HEK293 (cell line): ENCODE data around the gene NDFIP2.

Source experiments
- KLF16 ChIP-seq: fragments of 450-650 bp; formaldehyde crosslinking; IDR thresholded peaks from 2 replicates; pipeline ENCODE4 v1.5.1; 2017; ENCODE audit warnings: missing biosample characterization, missing genetic modification characterization
- PRDM1 ChIP-seq: fragments of 450-650 bp; formaldehyde crosslinking; IDR thresholded peaks from 2 replicates; pipeline ENCODE4; 2016; ENCODE audit warnings: missing biosample characterization, missing genetic modification characterization
- TRIM28 ChIP-seq: IDR thresholded peaks from 2 replicates; pipeline ENCODE4 v1.6.1; 2011; ENCODE audit warnings: low read length, control low read depth, borderline replicate concordance
- YY1 ChIP-seq: fragments of 450-650 bp; formaldehyde crosslinking; IDR thresholded peaks from 2 replicates; pipeline ENCODE4 v1.5.1; 2018; ENCODE audit warnings: missing biosample characterization, missing genetic modification characterization
- ZBTB1 ChIP-seq: fragments of 450-650 bp; formaldehyde crosslinking; IDR thresholded peaks from 2 replicates; pipeline ENCODE4 v1.5.1; 2016; ENCODE audit warnings: missing biosample characterization, missing genetic modification characterization
- ZBTB21 ChIP-seq: fragments of 450-650 bp; formaldehyde crosslinking; IDR thresholded peaks from 2 replicates; pipeline ENCODE4 v1.5.1; 2017; ENCODE audit warnings: missing biosample characterization, missing genetic modification characterization
- ZNF146 ChIP-seq: fragments of 450-650 bp; formaldehyde crosslinking; IDR thresholded peaks from 2 replicates; pipeline ENCODE4 v1.5.1; 2016; ENCODE audit warnings: missing biosample characterization, missing genetic modification characterization
- ZNF2 ChIP-seq: fragments of 450-650 bp; formaldehyde crosslinking; IDR thresholded peaks from 2 replicates; pipeline ENCODE4 v1.5.1; 2016; ENCODE audit warnings: missing biosample characterization, missing genetic modification characterization
- ZNF274 ChIP-seq, 2 experiments: fragments of 200-500 bp in 1 of 2; fragments of 450-650 bp in 1 of 2; sonication (Bioruptor generic) in 1 of 2; formaldehyde crosslinking in 1 of 2; IDR thresholded peaks; 2 replicates each; pipeline versions ENCODE4 v1.5.1 to v1.6.1; 2014 to 2016; ENCODE audit warnings: borderline replicate concordance in 1 of 2, inconsistent platforms in 1 of 2, low read length in 1 of 2, missing biosample characterization in 1 of 2, missing genetic modification characterization in 1 of 2
- ZNF335 ChIP-seq: fragments of 450-650 bp; formaldehyde crosslinking; conservative IDR thresholded peaks from 2 replicates; pipeline ENCODE4 v1.5.1; 2016; ENCODE audit warnings: missing biosample characterization, missing genetic modification characterization
- TF ChIP-seq, protein P1 (sequence below): fragments of 450-650 bp; formaldehyde crosslinking; IDR thresholded peaks from 2 replicates; pipeline ENCODE4 v1.5.1; 2016; ENCODE audit warnings: missing biosample characterization, missing genetic modification characterization, low read depth
- TF ChIP-seq, protein P2 (sequence below): fragments of 450-650 bp; formaldehyde crosslinking; IDR thresholded peaks from 2 replicates; pipeline ENCODE4 v1.5.1; 2016; ENCODE audit warnings: missing biosample characterization, missing genetic modification characterization
- TF ChIP-seq, protein P3 (sequence below): fragments of 450-650 bp; formaldehyde crosslinking; IDR thresholded peaks from 2 replicates; pipeline ENCODE4 v1.5.1; 2016; ENCODE audit warnings: missing biosample characterization, missing genetic modification characterization

DNA sequence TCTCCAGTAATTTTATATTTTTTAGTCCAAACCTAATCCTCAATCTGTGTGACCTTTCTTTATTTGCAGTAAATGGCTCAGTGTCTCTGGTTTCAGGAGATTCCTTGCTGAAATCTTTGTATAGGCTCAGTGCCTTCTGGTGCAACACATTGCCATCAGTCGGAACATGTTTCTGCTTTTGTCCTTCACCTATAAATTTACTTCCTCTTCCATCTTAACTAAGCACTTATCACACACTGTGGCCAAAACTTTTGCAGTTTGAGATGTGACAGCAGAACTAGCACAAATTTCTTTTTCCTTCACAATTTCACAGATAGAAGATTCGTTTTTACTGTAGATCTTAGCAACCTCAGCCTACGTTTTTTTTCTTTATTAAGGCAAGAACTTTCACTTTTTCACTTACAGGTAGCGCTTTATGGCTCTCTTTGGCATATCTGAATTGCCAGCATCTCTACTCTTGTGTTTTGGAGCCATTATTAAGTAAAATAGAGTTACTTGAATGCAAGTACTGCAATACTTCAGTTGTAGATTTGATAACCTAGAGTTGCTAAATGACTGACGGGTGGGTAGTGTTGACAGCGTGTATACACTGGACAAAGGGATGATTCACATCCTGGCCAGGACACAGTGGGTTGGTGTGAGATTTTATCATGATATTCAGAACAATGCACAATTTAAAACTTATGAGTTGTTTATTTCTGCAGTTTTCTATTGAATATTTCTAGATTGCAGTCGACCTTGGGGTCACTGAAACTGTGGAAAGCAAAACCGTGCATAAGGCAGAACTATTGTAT, 44.3 kb downstream of the NDFIP2 start:
- no peak for TF ChIP-seq YY1
- TF ChIP-seq PRDM1 (tag by site-specific recombination), result no peak
- TF ChIP-seq ZNF2 (tag by site-specific recombination), result no peak
- no peak for TF ChIP-seq ZNF146 (tag by site-specific recombination)
- no peak for TF ChIP-seq KLF16 (tag by site-specific recombination)
- no peak for TF ChIP-seq ZNF335 (tag by site-specific recombination)
- TF ChIP-seq, protein P1, sequence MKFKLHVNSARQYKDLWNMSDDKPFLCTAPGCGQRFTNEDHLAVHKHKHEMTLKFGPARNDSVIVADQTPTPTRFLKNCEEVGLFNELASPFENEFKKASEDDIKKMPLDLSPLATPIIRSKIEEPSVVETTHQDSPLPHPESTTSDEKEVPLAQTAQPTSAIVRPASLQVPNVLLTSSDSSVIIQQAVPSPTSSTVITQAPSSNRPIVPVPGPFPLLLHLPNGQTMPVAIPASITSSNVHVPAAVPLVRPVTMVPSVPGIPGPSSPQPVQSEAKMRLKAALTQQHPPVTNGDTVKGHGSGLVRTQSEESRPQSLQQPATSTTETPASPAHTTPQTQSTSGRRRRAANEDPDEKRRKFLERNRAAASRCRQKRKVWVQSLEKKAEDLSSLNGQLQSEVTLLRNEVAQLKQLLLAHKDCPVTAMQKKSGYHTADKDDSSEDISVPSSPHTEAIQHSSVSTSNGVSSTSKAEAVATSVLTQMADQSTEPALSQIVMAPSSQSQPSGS (tag by site-specific recombination), result no peak
- no peak for TF ChIP-seq TRIM28
- TF ChIP-seq ZBTB1 (tag by site-specific recombination), result no peak
- TF ChIP-seq, protein P2, sequence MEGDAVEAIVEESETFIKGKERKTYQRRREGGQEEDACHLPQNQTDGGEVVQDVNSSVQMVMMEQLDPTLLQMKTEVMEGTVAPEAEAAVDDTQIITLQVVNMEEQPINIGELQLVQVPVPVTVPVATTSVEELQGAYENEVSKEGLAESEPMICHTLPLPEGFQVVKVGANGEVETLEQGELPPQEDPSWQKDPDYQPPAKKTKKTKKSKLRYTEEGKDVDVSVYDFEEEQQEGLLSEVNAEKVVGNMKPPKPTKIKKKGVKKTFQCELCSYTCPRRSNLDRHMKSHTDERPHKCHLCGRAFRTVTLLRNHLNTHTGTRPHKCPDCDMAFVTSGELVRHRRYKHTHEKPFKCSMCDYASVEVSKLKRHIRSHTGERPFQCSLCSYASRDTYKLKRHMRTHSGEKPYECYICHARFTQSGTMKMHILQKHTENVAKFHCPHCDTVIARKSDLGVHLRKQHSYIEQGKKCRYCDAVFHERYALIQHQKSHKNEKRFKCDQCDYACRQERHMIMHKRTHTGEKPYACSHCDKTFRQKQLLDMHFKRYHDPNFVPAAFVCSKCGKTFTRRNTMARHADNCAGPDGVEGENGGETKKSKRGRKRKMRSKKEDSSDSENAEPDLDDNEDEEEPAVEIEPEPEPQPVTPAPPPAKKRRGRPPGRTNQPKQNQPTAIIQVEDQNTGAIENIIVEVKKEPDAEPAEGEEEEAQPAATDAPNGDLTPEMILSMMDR (tag by site-specific recombination), result no peak
- TF ChIP-seq, protein P3, sequence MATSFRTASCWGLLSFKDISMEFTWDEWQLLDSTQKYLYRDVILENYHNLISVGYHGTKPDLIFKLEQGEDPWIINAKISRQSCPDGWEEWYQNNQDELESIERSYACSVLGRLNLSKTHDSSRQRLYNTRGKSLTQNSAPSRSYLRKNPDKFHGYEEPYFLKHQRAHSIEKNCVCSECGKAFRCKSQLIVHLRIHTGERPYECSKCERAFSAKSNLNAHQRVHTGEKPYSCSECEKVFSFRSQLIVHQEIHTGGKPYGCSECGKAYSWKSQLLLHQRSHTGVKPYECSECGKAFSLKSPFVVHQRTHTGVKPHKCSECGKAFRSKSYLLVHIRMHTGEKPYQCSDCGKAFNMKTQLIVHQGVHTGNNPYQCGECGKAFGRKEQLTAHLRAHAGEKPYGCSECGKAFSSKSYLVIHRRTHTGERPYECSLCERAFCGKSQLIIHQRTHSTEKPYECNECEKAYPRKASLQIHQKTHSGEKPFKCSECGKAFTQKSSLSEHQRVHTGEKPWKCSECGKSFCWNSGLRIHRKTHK (tag by site-specific recombination), result no peak
- no peak for TF ChIP-seq ZNF274 (IDR thresholded peaks at IDR 0.05; ENCODE audit: low read length)
- no peak for TF ChIP-seq ZNF274 (tag by site-specific recombination; IDR thresholded peaks at IDR 0.05; ENCODE audit: borderline replicate concordance)
- TF ChIP-seq ZBTB21 (tag by site-specific recombination), result no peak
